ENCODE data around the gene ADPRM.

ADPRM gene

GRCh38 chr17:10697092-10698081, at the start of gene ADPRM, which contains the start of gene SCO1:
Gene ADPRM, plus strand, starts transcription at chr17:10697594. Its CDS starts 7,333 bp downstream, at chr17:10704927.
Gene SCO1, minus strand, starts transcription at chr17:10697533. Its CDS starts 26 bp downstream, at chr17:10697507.
- peaks cover 66% of the 10 kb centered on the region for H3K4me1 ChIP-seq (ENCODE audit: insufficient read depth, low read length)
- peak within 1 kb of the TSS; percentile 85 for H3K27ac ChIP-seq (ENCODE audit: low read length)
- peaks cover 96% of the 10 kb centered on the region for H3K79me2 ChIP-seq (ENCODE audit: insufficient read depth, low read length)
- H3K9ac ChIP-seq (ENCODE audit: low read depth, low read length), result peak within 1 kb of the TSS; percentile 92
- peak within 1 kb of the TSS; percentile 95 for H2AFZ ChIP-seq (ENCODE audit: low read depth, low read length)
- peaks cover 12% of the 10 kb centered on the region; the same call in 1 of the 2 replicates for H4K20me1 ChIP-seq (ENCODE audit: insufficient read depth, low read length)
- H3K36me3 ChIP-seq (ENCODE audit: insufficient read depth, low read length), result peaks cover 30% of the 10 kb centered on the region
- TF ChIP-seq EZH2 (IDR thresholded peaks at IDR 0.05; ENCODE audit: borderline replicate concordance, low read depth, low read length, severe bottlenecking), result no peak
- TF ChIP-seq CTCF (IDR thresholded peaks at IDR 0.05; ENCODE audit: borderline replicate concordance, extremely low read depth, low read length, poor library complexity, severe bottlenecking), result peak; percentile 66
- ATAC-seq (ENCODE audit: insufficient read depth, low read depth) (peak; percentile 93), DNase-seq (peak; percentile 91)
- H3K4me2 ChIP-seq (ENCODE audit: insufficient read depth, low read length), result peak within 1 kb of the TSS; percentile 74
- no peaks in the 10 kb centered on the region for H3K27me3 ChIP-seq (ENCODE audit: insufficient read depth, low read length, poor library complexity)
- H3K4me3 ChIP-seq (ENCODE audit: low read depth in 1 of 2, low read length in 2 of 2), result peak within 1 kb of the TSS; percentile 74 to 98
- H3K9me3 ChIP-seq (ENCODE audit: insufficient read depth, low read length, severe bottlenecking), result no peaks in the 10 kb centered on the region

GRCh38 chr17:10648381-10648780, 49.0 kb upstream of the ADPRM start:
- no peak for ATAC-seq (ENCODE audit: insufficient read depth, low read depth)
- Histone ChIP-seq H3K36me3 (ENCODE audit: insufficient read depth, low read length) (no peaks in the 10 kb centered on the region), H3K27ac (ENCODE audit: low read length) (no peak overlapping the region), H4K20me1 (ENCODE audit: insufficient read depth, low read length) (no peaks in the 10 kb centered on the region), H2AFZ (ENCODE audit: low read depth, low read length) (no peak overlapping the region), H3K4me2 (ENCODE audit: insufficient read depth, low read length) (no peak overlapping the region), H3K79me2 (ENCODE audit: insufficient read depth, low read length) (no peaks in the 10 kb centered on the region), H3K4me3 (ENCODE audit: low read depth in 1 of 2, low read length in 2 of 2) (no peak overlapping the region), H3K27me3 (ENCODE audit: insufficient read depth, low read length, poor library complexity) (no peaks in the 10 kb centered on the region), H3K4me1 (ENCODE audit: insufficient read depth, low read length) (no peaks in the 10 kb centered on the region), H3K9ac (ENCODE audit: low read depth, low read length) (no peak overlapping the region), H3K9me3 (ENCODE audit: insufficient read depth, low read length, severe bottlenecking) (no peaks in the 10 kb centered on the region)
- DNase-seq, result no peak
- no peak for TF ChIP-seq CTCF (IDR thresholded peaks at IDR 0.05; ENCODE audit: borderline replicate concordance, extremely low read depth, low read length, poor library complexity, severe bottlenecking)
- no peak for TF ChIP-seq EZH2 (IDR thresholded peaks at IDR 0.05; ENCODE audit: borderline replicate concordance, low read depth, low read length, severe bottlenecking)

- no peak overlapping the region for H3K4me3 ChIP-seq (ENCODE audit: low read depth in 1 of 2, low read length in 2 of 2)
- H3K27ac ChIP-seq (ENCODE audit: low read length), result no peak overlapping the region
- DNase-seq (no peak), ATAC-seq (ENCODE audit: insufficient read depth, low read depth) (no peak)
- H2AFZ ChIP-seq (ENCODE audit: low read depth, low read length), result no peak overlapping the region
- no peaks in the 10 kb centered on the region for H3K79me2 ChIP-seq (ENCODE audit: insufficient read depth, low read length)
- H3K4me1 ChIP-seq (ENCODE audit: insufficient read depth, low read length), result no peaks in the 10 kb centered on the region
- no peaks in the 10 kb centered on the region for H3K9me3 ChIP-seq (ENCODE audit: insufficient read depth, low read length, severe bottlenecking)
- no peak overlapping the region for H3K4me2 ChIP-seq (ENCODE audit: insufficient read depth, low read length)
- H3K36me3 ChIP-seq (ENCODE audit: insufficient read depth, low read length), result no peaks in the 10 kb centered on the region
- no peaks in the 10 kb centered on the region for H3K27me3 ChIP-seq (ENCODE audit: insufficient read depth, low read length, poor library complexity)
- no peak overlapping the region for H3K9ac ChIP-seq (ENCODE audit: low read depth, low read length)
- TF ChIP-seq EZH2 (IDR thresholded peaks at IDR 0.05; ENCODE audit: borderline replicate concordance, low read depth, low read length, severe bottlenecking) (no peak), CTCF (IDR thresholded peaks at IDR 0.05; ENCODE audit: borderline replicate concordance, extremely low read depth, low read length, poor library complexity, severe bottlenecking) (no peak)
- H4K20me1 ChIP-seq (ENCODE audit: insufficient read depth, low read length), result no peaks in the 10 kb centered on the region
Measured at GRCh38 chr17:10648956-10649355, 48.4 kb upstream of the ADPRM start.
